ENCODE results near the gene LRP8. TPM values are rescaled to one million over a fixed set of nuclear protein-coding genes. Genes with fewer than 3 reads are reported as not detected.

The LRP8 gene
- total RNA-seq, 2 experiments from 2014 or later: 51.8 to 56.6 TPM

GRCh38 chr1:53321776-53322602 is 5.9 kb downstream of the LRP8 start:
- no peaks in the 10 kb centered on the region for H3K9me3 Mint-ChIP-seq
- H3K27ac Mint-ChIP-seq: peak overlapping the region; percentile 68
- no peak overlapping the region for H3K4me3 Mint-ChIP-seq
- POLR2A ChIA-PET: no interaction called here
- CTCF ChIA-PET: interaction anchor here (1.3 to 2.1 kb wide), 2 partner anchors 8 to 46 kb away, joined by 3 to 7 read pairs; no protein-coding TSS in a partner anchor
- no peak for DNase-seq
- peaks cover 31% of the 10 kb centered on the region for H3K36me3 Mint-ChIP-seq (ENCODE audit: low read depth)
- H3K27me3 Mint-ChIP-seq: no peaks in the 10 kb centered on the region
- peaks cover 46% of the 10 kb centered on the region for H3K4me1 Mint-ChIP-seq

- ChIA-PET POLR2A (no interaction called here), CTCF (interaction anchor here (1.0 kb wide), 1 partner anchor 72 kb away, joined by 3 read pairs; no protein-coding TSS in a partner anchor)
- Mint-ChIP-seq H3K27me3 (no peaks in the 10 kb centered on the region), H3K9me3 (no peaks in the 10 kb centered on the region), H3K4me1 (peaks cover 48% of the 10 kb centered on the region), H3K4me3 (no peak overlapping the region), H3K36me3 (ENCODE audit: low read depth) (peaks cover 31% of the 10 kb centered on the region), H3K27ac (peak overlapping the region; percentile 9)
- no peak for DNase-seq
These were observed 6.5 kb downstream of the LRP8 start for GRCh38 chr1:53321366-53321765.

- Mint-ChIP-seq H3K4me1 (peaks cover 45% of the 10 kb centered on the region), H3K9me3 (no peaks in the 10 kb centered on the region), H3K4me3 (no peak overlapping the region), H3K27me3 (no peaks in the 10 kb centered on the region), H3K36me3 (ENCODE audit: low read depth) (peaks cover 26% of the 10 kb centered on the region), H3K27ac (no peak overlapping the region)
- POLR2A ChIA-PET: no interaction called here
- no peak for DNase-seq
- CTCF ChIA-PET: interaction anchor here (1.0 kb wide), 1 partner anchor 73 kb away, joined by 3 read pairs; no protein-coding TSS in a partner anchor
These were observed 7.2 kb downstream of the LRP8 start for GRCh38 chr1:53320646-53321045.

GRCh38 chr1:53319296-53320101 is 8.4 kb downstream of the LRP8 start:
- peaks cover 35% of the 10 kb centered on the region for H3K4me1 Mint-ChIP-seq
- no peaks in the 10 kb centered on the region for H3K27me3 Mint-ChIP-seq
- ChIA-PET POLR2A (no interaction called here), CTCF (interaction anchor here (0.6 kb wide), 2 partner anchors 58 to 137 kb away, joined by 4 read pairs; no protein-coding TSS in a partner anchor)
- no peak for DNase-seq
- no peaks in the 10 kb centered on the region for H3K9me3 Mint-ChIP-seq
- peaks cover 17% of the 10 kb centered on the region for H3K36me3 Mint-ChIP-seq (ENCODE audit: low read depth)
- no peak overlapping the region for H3K4me3 Mint-ChIP-seq
- no peak overlapping the region for H3K27ac Mint-ChIP-seq

- Mint-ChIP-seq H3K4me1 (peaks cover 29% of the 10 kb centered on the region), H3K9me3 (no peaks in the 10 kb centered on the region), H3K36me3 (ENCODE audit: low read depth) (peaks cover 16% of the 10 kb centered on the region), H3K4me3 (no peak overlapping the region), H3K27ac (peak overlapping the region; percentile 34), H3K27me3 (no peaks in the 10 kb centered on the region)
- CTCF ChIA-PET: no interaction called here
- no peak for DNase-seq
- POLR2A ChIA-PET: no interaction called here
These were observed 10.0 kb downstream of the LRP8 start for GRCh38 chr1:53317646-53318539.

- Mint-ChIP-seq H3K4me1 (peaks cover 20% of the 10 kb centered on the region), H3K36me3 (ENCODE audit: low read depth) (peaks cover 10% of the 10 kb centered on the region), H3K9me3 (no peaks in the 10 kb centered on the region), H3K4me3 (no peak overlapping the region), H3K27me3 (no peaks in the 10 kb centered on the region), H3K27ac (peak overlapping the region; percentile 22)
- DNase-seq: no peak
- ChIA-PET CTCF (interaction anchor here (0.9 kb wide), 1 partner anchor 11 kb away, joined by 3 read pairs; no protein-coding TSS in a partner anchor), POLR2A (no interaction called here)
These were observed 10.9 kb downstream of the LRP8 start for GRCh38 chr1:53316766-53317581.

GRCh38 chr1:53316424-53316765 is 11.5 kb downstream of the LRP8 start:
- ChIA-PET CTCF (interaction anchor here (0.9 kb wide), 1 partner anchor 11 kb away, joined by 3 read pairs; no protein-coding TSS in a partner anchor), POLR2A (no interaction called here)
- Mint-ChIP-seq H3K27me3 (no peaks in the 10 kb centered on the region), H3K27ac (peak overlapping the region; percentile 22), H3K4me3 (no peak overlapping the region), H3K9me3 (no peaks in the 10 kb centered on the region), H3K4me1 (peaks cover 21% of the 10 kb centered on the region), H3K36me3 (ENCODE audit: low read depth) (peaks cover 10% of the 10 kb centered on the region)
- DNase-seq: no peak

- Mint-ChIP-seq H3K27ac (no peak overlapping the region), H3K4me3 (no peak overlapping the region), H3K9me3 (no peaks in the 10 kb centered on the region), H3K36me3 (ENCODE audit: low read depth) (peaks cover 6% of the 10 kb centered on the region), H3K27me3 (no peaks in the 10 kb centered on the region), H3K4me1 (peaks cover 16% of the 10 kb centered on the region)
- no peak for DNase-seq
- CTCF ChIA-PET: interaction anchor here (0.9 kb wide), 1 partner anchor 10 kb away, joined by 3 read pairs; no protein-coding TSS in a partner anchor
- POLR2A ChIA-PET: no interaction called here
These were observed 12.1 kb downstream of the LRP8 start for GRCh38 chr1:53315456-53316423.

- Mint-ChIP-seq H3K4me1 (peaks cover 19% of the 10 kb centered on the region), H3K4me3 (no peak overlapping the region), H3K27me3 (no peaks in the 10 kb centered on the region), H3K27ac (peak overlapping the region; percentile 50), H3K36me3 (ENCODE audit: low read depth) (peaks cover 6% of the 10 kb centered on the region), H3K9me3 (no peaks in the 10 kb centered on the region)
- ChIA-PET CTCF (interaction anchor here (1.3 kb wide), 1 partner anchor 8 kb away, joined by 7 read pairs; no protein-coding TSS in a partner anchor), POLR2A (no interaction called here)
- DNase-seq: no peak
These were observed 12.8 kb downstream of the LRP8 start for GRCh38 chr1:53315046-53315445.

GRCh38 chr1:53314606-53315005 is 13.3 kb downstream of the LRP8 start:
- H3K27ac Mint-ChIP-seq: no peak overlapping the region
- no peaks in the 10 kb centered on the region for H3K9me3 Mint-ChIP-seq
- peaks cover 19% of the 10 kb centered on the region for H3K4me1 Mint-ChIP-seq

GRCh38 chr1:53314096-53314495 is 13.8 kb downstream of the LRP8 start:
- no peak overlapping the region for H3K4me3 Mint-ChIP-seq
- DNase-seq: no peak
- H3K36me3 Mint-ChIP-seq (ENCODE audit: low read depth): peaks cover 3% of the 10 kb centered on the region
- H3K4me1 Mint-ChIP-seq: peaks cover 17% of the 10 kb centered on the region
- POLR2A ChIA-PET: no interaction called here
- H3K27ac Mint-ChIP-seq: no peak overlapping the region
- no peaks in the 10 kb centered on the region for H3K9me3 Mint-ChIP-seq
- H3K27me3 Mint-ChIP-seq: no peaks in the 10 kb centered on the region
- CTCF ChIA-PET: interaction anchor here (1.3 kb wide), 1 partner anchor 9 kb away, joined by 7 read pairs; no protein-coding TSS in a partner anchor

More at GRCh38 chr1:53314606-53315005, 13.3 kb downstream of the LRP8 start:
- peaks cover 6% of the 10 kb centered on the region for H3K36me3 Mint-ChIP-seq (ENCODE audit: low read depth)
- no peaks in the 10 kb centered on the region for H3K27me3 Mint-ChIP-seq
- ChIA-PET POLR2A (no interaction called here), CTCF (interaction anchor here (1.3 kb wide), 1 partner anchor 9 kb away, joined by 7 read pairs; no protein-coding TSS in a partner anchor)
- no peak for DNase-seq
- H3K4me3 Mint-ChIP-seq: no peak overlapping the region
